PFSK-1 (cell line): ENCODE results near the gene ELAC2.

ENCODE experiments used
- POLR2AphosphoS5 ChIP-seq: IDR thresholded peaks from 2 replicates; pipeline ENCODE4 v1.6.1; 2012; ENCODE audit warnings: low read depth, mild to moderate bottlenecking, control low read depth, low read length, moderate library complexity
- TF ChIP-seq, protein P1 (sequence below), 2 experiments: IDR thresholded peaks; 2 replicates each; pipeline versions ENCODE4 v1.6.1 to v1.8.0; 2011 to 2012; ENCODE audit warnings: low read depth in 2 of 2, low read length in 2 of 2, control low read depth in 1 of 2, inconsistent platforms in 1 of 2, mild to moderate bottlenecking in 1 of 2, moderate library complexity in 1 of 2; ENCODE audit not compliant: insufficient read depth in 1 of 2

DNA sequence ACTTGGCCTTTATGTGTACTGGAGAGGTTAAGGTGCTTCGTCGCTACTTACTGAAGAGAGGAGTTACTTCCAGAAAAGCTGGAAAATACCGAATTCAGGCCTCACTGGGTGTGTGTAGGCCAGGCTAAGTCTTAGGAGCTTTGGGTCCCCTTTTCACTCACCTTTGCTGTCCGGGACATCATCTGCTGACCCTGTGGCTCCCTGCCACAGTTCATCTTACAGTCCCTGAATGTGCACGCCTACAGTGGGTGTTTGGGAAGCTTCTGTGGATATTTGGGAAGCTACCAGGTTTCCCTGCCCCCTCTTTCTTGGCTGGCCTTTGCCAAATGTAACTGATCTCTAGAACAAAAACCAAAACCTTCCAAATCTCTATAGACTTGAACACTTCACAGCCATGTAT is 51.4 kb downstream of the ELAC2 start:
- TF ChIP-seq, protein P1, sequence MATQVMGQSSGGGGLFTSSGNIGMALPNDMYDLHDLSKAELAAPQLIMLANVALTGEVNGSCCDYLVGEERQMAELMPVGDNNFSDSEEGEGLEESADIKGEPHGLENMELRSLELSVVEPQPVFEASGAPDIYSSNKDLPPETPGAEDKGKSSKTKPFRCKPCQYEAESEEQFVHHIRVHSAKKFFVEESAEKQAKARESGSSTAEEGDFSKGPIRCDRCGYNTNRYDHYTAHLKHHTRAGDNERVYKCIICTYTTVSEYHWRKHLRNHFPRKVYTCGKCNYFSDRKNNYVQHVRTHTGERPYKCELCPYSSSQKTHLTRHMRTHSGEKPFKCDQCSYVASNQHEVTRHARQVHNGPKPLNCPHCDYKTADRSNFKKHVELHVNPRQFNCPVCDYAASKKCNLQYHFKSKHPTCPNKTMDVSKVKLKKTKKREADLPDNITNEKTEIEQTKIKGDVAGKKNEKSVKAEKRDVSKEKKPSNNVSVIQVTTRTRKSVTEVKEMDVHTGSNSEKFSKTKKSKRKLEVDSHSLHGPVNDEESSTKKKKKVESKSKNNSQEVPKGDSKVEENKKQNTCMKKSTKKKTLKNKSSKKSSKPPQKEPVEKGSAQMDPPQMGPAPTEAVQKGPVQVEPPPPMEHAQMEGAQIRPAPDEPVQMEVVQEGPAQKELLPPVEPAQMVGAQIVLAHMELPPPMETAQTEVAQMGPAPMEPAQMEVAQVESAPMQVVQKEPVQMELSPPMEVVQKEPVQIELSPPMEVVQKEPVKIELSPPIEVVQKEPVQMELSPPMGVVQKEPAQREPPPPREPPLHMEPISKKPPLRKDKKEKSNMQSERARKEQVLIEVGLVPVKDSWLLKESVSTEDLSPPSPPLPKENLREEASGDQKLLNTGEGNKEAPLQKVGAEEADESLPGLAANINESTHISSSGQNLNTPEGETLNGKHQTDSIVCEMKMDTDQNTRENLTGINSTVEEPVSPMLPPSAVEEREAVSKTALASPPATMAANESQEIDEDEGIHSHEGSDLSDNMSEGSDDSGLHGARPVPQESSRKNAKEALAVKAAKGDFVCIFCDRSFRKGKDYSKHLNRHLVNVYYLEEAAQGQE (IDR thresholded peaks at IDR 0.05; ENCODE audit: insufficient read depth in 1 of 2, low read depth in 2 of 2, low read length in 2 of 2) = no peak
- no peak for TF ChIP-seq POLR2AphosphoS5
